ENCODE results near the gene TUBG2.
"Not testable (repeated sequence)": the region's sequence is repeated elsewhere in the genome, so short reads cannot be mapped to it uniquely, and the experiment has no call there.

The TUBG2 gene

GRCh38 chr17:42657824-42658588 lies 1.1 kb upstream of the TUBG2 start:
- DNase-seq = no peak

DNA sequence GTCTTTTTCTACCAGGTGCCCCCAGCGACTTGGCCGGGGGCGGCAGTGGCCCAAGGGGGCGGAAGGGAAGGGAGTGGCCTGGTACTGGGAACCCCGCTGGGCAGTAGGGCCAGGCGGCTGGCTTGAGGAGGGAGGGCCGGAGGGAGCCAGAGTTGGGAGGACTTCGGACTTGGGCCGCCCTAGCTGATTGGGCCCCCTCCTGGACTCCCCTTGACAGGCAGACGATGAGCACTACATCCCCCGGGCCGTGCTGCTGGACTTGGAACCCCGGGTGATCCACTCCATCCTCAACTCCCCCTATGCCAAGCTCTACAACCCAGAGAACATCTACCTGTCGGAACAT lies 819 bp downstream of the TUBG2 start:
- not testable (repeated sequence) for DNase-seq

DNA sequence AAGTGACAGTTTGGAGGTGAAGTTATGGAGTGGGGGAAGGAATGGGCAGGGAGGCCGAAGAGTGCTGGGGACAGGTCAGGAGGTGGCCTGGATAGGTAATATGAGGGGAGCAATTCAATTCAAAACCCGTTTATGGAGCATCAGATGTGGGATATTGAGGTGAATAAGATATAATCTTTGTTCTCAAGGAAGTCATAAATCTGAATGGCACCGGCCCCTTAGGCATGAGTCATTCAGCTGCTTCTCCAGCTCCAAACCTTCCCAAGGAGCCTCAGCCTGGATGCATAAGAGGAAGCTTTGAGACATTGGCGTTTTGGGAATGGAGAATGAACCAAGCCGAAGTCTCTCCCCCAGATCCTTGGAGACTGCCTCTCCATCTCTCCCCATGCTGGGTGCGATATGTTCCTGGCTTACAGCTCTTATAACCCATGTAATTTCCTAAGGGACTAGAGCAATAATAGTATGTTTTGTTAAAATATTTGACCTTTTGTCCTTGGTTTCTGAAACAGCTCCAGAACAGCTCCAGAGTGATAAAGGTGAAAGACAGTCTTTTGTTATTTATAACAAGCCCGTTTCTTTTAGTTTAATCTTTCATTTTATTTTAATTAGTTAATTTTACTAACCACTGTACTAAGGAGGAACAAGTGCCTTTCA lies 1.7 kb downstream of the TUBG2 start:
- no peak for DNase-seq

DNA sequence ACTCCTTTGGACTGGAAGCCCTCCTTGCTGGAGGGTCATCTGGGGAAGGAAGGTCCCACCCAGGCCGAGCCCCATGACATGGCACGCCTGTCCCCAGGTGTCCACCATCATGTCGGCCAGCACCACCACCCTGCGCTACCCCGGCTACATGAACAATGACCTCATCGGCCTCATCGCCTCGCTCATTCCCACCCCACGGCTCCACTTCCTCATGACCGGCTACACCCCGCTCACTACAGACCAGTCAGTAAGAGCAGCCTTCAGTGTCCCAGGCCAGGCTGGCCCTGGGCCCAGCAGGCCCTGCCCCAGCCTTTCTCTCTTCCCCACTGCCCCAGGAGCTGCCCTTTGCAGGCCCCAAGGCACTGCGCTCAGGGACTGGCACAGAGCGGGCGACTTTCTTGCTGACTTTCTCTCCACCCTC lies 6.5 kb downstream of the TUBG2 start:
- no peak for DNase-seq

GRCh38 chr17:42666126-42666525 lies 7.0 kb downstream of the TUBG2 start:
- not testable (repeated sequence) for DNase-seq

DNA sequence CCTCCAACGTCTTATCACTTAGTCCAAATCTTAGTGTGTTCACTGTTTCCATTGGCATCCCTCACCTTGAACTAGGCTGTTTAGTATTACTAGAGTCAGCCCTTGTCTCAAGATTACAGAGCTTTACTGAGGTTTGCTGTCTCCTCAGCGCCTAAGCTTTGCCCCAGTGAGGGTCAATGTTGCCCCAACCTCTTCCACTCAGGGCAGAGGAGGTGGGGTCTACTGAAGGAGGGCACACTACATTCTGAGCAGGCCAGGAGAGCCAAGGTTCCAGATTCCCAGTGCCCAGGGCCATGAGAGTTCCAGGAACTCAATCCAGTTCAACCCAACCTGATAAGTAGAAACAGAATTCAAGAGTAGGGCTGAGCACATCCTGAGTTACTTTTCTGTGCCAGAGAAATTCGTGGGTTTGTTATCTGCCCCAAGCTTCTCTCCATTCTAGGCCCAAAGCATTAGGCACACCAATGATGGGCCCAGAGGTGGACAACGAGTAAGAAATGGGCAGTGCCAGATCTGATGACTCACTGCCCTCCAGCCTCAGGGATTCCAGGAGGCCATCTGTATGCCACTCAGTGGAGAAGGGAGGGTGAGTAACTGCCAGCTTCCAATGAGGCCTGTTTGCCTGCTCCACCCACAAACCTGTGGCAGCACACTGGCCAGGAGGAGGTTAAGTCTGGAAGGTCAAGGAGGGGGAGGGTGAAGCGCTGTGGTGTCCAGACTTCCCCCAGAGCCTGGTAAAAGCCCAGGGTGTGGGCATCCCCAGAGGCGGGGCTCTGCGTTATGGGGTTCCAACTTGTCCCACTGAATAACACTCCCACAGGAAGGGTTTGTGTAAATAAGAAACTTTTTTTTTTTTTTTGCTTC lies 8.2 kb downstream of the TUBG2 start:
- DNase-seq = no peak

DNA sequence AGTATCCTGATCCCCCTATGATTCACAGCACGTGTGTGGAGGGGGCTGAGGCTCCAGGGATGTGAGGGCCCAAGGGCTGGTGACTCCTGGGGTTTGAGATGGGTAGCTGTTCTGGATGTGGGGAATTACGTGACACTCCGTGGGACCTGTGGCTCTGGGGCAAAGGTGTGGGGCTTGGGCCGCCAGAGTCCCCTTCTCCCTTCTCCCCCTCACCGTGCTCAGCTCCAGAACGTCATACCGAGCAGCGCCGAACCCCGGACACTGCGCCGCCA lies 10.6 kb downstream of the TUBG2 start:
- no peak for DNase-seq

DNA sequence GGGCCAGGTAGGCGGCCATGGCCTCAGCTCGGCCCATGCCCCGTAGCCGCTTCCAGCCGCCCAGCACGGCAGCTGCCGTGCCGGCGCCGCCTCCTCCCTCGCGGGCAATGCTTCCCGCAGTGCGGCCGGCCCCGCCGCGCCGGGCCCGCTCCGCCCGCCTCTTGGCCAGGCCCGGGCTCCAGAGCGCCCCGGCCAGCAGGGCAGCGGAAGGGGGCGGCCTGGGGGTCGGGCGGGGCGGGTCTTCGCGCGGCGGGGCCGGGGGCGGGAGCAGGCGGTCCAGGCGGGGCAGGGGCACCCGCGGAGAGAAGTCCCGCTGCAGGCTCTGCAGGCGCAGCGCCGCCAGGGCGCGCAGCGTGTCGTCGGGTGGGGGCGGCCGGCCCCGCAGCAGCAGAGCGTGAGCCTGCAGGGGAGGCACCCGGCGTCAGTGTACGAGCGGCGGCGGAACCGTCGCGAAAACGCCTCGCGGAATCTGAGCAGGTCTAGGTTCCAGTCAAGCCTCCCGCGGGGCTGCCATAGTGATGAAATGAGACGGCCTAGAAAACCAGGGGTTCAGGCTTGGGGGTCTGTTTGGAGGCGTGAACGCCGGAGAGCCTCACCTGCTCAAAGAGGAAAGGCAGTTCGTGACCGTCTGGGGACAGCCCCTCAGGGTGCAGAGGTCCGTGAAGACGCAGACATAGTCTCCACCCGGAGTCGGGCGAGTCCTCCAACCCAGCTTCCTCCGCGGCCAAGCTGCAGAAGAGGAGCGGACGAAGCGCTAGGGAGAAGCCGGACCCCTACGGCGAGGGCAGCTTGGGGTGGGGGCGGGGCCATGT lies 11.1 kb downstream of the TUBG2 start:
- DNase-seq = peak; percentile 54

- no peak for DNase-seq
Observed at GRCh38 chr17:42670789-42671657, 11.9 kb downstream of the TUBG2 start.

DNA sequence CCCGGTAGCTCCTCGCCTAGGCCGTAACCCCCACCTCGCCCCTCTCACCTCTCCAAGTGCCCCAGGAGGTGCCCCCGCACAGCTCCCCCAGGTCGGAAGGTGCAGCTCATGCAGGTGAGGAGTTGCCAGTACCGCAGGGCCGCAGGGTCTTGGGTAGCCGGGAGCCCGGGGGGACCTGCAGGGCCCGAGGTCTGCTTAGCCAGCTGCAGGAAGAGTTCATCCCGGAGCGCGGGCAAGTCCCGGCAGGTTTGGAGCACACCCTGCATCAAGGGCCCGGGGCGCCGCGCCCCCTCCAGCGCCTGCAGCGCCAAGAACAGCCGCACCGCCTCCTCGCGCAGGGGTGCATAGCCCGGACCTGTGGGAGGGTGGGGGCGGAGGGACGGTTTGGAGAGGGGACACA lies 13.0 kb downstream of the TUBG2 start:
- DNase-seq = no peak

DNA sequence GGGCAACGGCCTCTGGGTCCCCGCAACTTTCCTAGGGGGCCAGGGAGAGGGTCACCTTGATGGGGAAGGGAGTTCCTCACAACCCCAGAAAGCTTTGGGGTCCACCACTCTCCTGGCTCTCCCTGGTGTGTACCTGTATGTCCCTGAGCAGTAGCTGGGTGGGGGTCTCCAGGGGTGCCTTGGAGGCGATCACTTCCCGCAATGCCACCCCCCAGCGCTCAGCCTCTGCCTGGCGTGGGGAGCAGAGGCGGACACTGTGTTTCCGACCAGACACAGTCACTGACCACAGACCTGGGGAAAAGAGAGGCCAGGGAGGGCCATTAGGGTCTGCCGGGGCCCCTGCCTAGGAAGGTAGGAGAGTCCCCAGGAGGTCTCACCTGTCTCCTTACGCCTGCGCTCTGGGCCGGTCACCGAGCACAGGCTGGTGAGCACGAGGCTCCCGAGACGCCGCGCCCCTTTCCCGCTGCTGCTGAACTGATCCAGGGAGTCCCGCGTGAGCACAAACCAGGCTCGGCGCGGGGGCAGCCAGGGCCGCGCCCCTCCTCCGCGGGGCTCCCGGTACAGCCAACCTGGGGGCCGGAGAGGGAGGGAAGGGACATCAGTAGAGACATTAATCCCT lies 14.3 kb downstream of the TUBG2 start:
- DNase-seq = no peak

GRCh38 chr17:42673885-42674754 lies 15.0 kb downstream of the TUBG2 start:
- peak; percentile 58 for DNase-seq

DNA sequence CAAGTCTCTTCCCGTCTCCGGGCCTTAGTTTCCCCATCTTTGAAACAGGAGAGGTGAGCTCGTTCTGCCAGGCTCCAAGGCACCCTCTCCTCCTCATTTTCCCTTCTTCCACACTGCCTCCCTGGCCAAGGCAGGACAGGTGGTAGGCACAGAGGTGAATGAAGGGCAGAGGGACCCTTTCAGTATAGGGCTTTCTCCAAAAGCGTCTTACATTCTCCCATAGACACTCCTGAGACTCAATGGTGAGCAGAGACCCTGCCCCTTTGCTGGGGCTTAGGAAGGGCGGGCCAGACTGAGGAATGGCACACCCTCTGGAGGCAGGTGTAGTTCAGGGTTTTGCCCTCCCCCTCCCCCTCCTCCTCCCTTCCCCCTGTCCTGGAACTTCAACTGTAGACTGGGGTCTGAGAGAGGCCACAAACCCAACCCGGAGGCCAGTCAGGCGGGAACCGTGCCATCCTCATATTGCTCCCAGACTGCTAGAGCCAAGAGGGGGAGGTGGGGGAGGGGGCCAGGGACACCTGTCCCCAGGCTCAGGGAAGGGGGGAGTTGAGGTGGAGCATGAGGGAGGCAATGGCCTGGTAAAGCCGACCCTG lies 15.8 kb downstream of the TUBG2 start:
- no peak for DNase-seq

DNA sequence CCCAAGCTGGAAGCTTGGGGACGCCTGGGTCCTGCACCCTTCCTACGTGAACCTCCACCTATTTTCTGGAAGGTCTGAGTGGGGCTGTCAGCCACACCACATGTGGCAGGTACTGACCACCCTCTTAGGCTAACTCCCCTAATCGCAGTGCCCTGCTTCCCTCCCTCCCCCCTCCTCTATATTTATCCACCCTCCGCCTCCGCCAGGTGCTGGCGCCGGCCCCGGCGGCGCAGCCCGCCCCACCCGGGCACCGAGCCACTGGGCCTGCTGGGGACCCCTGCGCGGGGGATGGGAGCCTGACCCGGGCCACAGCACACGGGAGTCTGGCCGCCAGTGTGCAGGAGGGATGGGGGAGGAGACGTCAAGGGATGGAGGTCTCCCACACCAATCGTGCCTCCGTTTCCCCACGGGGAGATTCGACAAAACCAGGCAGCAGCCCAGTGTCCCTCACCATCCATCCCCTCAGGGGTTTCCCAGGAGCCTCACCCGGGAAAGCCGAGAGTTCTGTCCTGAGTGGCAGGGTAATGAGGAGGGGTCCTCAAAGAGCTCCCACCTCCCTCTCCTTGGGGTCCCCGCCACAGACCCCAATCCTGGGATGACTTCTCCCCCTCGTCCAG lies 16.4 kb downstream of the TUBG2 start:
- DNase-seq = no peak

GRCh38 chr17:42675965-42676423 lies 16.9 kb downstream of the TUBG2 start:
- DNase-seq = no peak

DNA sequence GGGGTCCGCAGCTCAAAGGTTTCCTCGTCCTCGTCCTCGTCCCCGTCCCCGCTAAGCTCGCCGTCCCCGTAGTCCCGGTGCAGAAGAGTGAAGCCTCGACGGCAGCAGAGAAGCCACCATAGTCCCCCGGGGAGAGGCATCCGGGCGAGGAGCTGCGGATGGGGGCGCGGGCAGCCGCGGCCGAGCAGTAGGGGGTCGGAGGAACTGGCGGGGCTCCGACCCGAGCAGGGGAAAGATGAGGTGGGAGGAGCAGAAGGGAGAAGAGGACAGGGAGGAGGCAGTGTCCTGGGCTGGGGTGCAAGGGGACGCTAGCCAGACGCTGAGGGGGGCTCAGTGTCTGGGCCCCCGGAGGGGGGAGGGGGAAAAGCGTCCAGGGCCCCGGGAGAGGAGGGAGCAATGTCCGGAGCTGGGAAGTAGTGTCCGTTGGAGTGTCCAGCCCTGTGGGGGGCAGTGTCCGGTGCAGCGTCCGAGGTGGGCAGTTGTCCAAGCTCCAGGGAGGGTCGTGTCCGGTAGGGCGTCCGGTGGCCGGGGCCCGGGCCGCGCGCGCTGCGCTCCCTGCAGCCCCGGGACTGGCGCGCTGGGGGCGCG lies 17.4 kb downstream of the TUBG2 start, which contains the start of gene PLEKHH3:
Gene PLEKHH3, minus strand, starts transcription at position 571 of the 588 bp plus-strand sequence. Its CDS starts 431 bp downstream, at position 140.
- peak; percentile 43 for DNase-seq

DNA sequence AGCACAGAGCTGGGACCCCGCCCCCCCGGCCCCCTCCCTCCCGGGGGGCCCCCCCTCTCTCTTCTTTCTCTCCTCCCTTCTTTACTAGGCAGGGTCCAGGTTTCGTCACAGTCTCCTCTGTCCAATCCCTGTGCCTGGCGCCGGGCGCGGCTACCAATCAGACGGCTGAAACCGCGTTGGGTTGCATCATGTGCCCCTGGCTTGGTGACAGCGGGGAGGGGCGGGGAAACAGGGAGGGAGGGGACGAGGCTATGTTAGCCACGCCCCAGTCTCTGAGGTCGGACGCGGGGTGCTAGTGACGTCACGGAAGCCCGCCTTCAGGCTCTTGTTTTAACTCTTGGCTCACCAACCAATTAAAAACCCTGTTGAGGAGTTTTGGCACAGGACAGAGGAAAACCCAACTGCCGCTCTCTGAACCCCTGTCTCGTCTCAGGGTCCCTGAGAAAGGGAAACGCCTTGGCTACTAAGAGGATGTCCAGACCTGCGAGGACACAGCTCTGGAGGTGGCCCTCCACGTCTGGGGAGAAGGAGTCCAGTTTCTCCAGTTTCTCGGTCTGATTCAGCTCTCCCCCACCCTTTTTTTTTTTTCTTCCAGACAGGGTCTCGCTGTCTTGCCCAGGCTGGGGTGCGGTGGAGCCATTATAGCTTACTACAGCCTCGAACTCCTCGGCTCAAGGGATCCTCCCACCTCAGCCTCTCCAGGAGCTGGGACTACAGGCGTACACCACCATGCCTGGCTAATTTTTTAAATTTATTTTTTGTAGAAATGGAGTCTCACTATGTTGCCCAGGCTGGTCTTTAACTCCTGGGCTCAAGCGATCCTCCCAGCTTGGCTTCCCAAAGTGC lies 18.2 kb downstream of the TUBG2 start:
- DNase-seq = peak; percentile 99

Data from stimulated activated CD8-positive, alpha-beta memory T cell treated with anti-CD3 and anti-CD28 coated beads, Interleukin-4, amount 100 ng/mL, for 48 hours (primary cell).